Activated CD8-positive, alpha-beta T cell treated with anti-CD3 and anti-CD28 coated beads for 36 hours (primary cell): Measurements from ENCODE around the gene PLCH1. TPM values are rescaled to one million over a fixed set of nuclear protein-coding genes. Genes with fewer than 3 reads are reported as not detected.

Source experiments
- ATAC-seq: fragments of 200-7000 bp; cut with Tn5 transposase; one replicate; pipeline ENCODE4 v1.10.0; 2021; ENCODE audit warnings: mild to moderate bottlenecking, moderate library complexity
- CTCF ChIA-PET: fragments of 350-600 bp; sonication (Branson Sonifier 250); formaldehyde crosslinking; loops from one replicate; lab custom pipeline; 2021; ENCODE audit warnings: antibody characterized with exemption; lab: Charles Lee
- POLR2A ChIA-PET: fragments of 350-600 bp; sonication (Branson Sonifier 250); formaldehyde crosslinking; loops from one replicate; lab custom pipeline; 2021; ENCODE audit warnings: antibody characterized with exemption; lab: Charles Lee
- DNase-seq: peaks from one replicate; pipeline ENCODE4 v3.0.0-alpha.2; 2020
- H3K27ac Mint-ChIP-seq: one replicate; pipeline ENCODE4 v1.8.0; 2021; ENCODE audit warnings: mild to moderate bottlenecking, mixed read lengths
- H3K27me3 Mint-ChIP-seq: one replicate; pipeline ENCODE4 v1.8.0; 2021; ENCODE audit warnings: mixed read lengths
- H3K36me3 Mint-ChIP-seq: one replicate; pipeline ENCODE4 v1.8.0; 2021; ENCODE audit warnings: low read depth, mixed read lengths
- H3K4me1 Mint-ChIP-seq: one replicate; pipeline ENCODE4 v1.8.0; 2021; ENCODE audit warnings: low read depth, mixed read lengths
- H3K4me3 Mint-ChIP-seq: one replicate; pipeline ENCODE4 v1.8.0; 2021; ENCODE audit warnings: mild to moderate bottlenecking, moderate library complexity, mixed read lengths
- H3K9me3 Mint-ChIP-seq: one replicate; pipeline ENCODE4 v1.8.0; 2021; ENCODE audit warnings: mixed read lengths
- CTCF ChIP-seq: fragments of 200-600 bp; IDR thresholded peaks from one replicate; pipeline ENCODE4 v1.8.0; 2022; ENCODE audit warnings: antibody characterized with exemption, mild to moderate bottlenecking
- intact Hi-C: fragments of 100-400 bp; cut with micrococcal nuclease; formaldehyde crosslinking; loops from one replicate; pipeline ENCODE4 v1.10.0; 2022
- total RNA-seq, 2 experiments: library from RNA; stranded (reverse); gene quantifications; one replicate each; pipeline ENCODE4 v1.2.3, GENCODE V29; 2021

The PLCH1 gene
- total RNA-seq, 2 experiments from 2014 or later: 0.20 to 0.32 TPM

- H3K36me3 Mint-ChIP-seq: no peaks in the 10 kb centered on the region
- no peak for TF ChIP-seq CTCF
- no peak for ATAC-seq
- no peak overlapping the region for H3K27ac Mint-ChIP-seq
- ChIA-PET POLR2A (no interaction called here), CTCF (no interaction called here)
- no peaks in the 10 kb centered on the region for H3K9me3 Mint-ChIP-seq
- H3K4me1 Mint-ChIP-seq: no peaks in the 10 kb centered on the region
- intact Hi-C loops: no loop called here
- DNase-seq: no peak
- H3K27me3 Mint-ChIP-seq: peaks cover 1% of the 10 kb centered on the region
- H3K4me3 Mint-ChIP-seq: no peak overlapping the region
Observed at GRCh38 chr3:155596615-155597014, 148.3 kb downstream of the PLCH1 start.

GRCh38 chr3:155595371-155595770 lies 149.5 kb downstream of the PLCH1 start:
- no peaks in the 10 kb centered on the region for H3K9me3 Mint-ChIP-seq

GRCh38 chr3:155594526-155595187 lies 150.2 kb downstream of the PLCH1 start:
- intact Hi-C loops: no loop called here
- DNase-seq: no peak
- H3K4me3 Mint-ChIP-seq: no peak overlapping the region
- POLR2A ChIA-PET: no interaction called here
- CTCF ChIA-PET: no interaction called here
- no peaks in the 10 kb centered on the region for H3K36me3 Mint-ChIP-seq
- no peaks in the 10 kb centered on the region for H3K9me3 Mint-ChIP-seq
- H3K27ac Mint-ChIP-seq: no peak overlapping the region
- TF ChIP-seq CTCF: no peak
- no peaks in the 10 kb centered on the region for H3K4me1 Mint-ChIP-seq
- H3K27me3 Mint-ChIP-seq: peaks cover 1% of the 10 kb centered on the region
- ATAC-seq: no peak

More at GRCh38 chr3:155595371-155595770, 149.5 kb downstream of the PLCH1 start:
- Mint-ChIP-seq H3K4me3 (no peak overlapping the region), H3K27me3 (peaks cover 1% of the 10 kb centered on the region), H3K27ac (no peak overlapping the region), H3K36me3 (no peaks in the 10 kb centered on the region), H3K4me1 (no peaks in the 10 kb centered on the region)
- ChIA-PET POLR2A (no interaction called here), CTCF (no interaction called here)
- no peak for DNase-seq
- no peak for ATAC-seq
- TF ChIP-seq CTCF: no peak
- intact Hi-C loops: no loop called here

GRCh38 chr3:155587581-155587980 lies 157.3 kb downstream of the PLCH1 start:
- intact Hi-C loops: no loop called here
- ChIA-PET POLR2A (no interaction called here), CTCF (no interaction called here)
- H3K4me3 Mint-ChIP-seq: no peak overlapping the region
- H3K36me3 Mint-ChIP-seq: no peaks in the 10 kb centered on the region
- H3K27me3 Mint-ChIP-seq: no peaks in the 10 kb centered on the region
- ATAC-seq (no peak), DNase-seq (no peak)
- no peaks in the 10 kb centered on the region for H3K4me1 Mint-ChIP-seq
- TF ChIP-seq CTCF: no peak
- no peaks in the 10 kb centered on the region for H3K9me3 Mint-ChIP-seq
- H3K27ac Mint-ChIP-seq: no peak overlapping the region

GRCh38 chr3:155585384-155585783 lies 159.5 kb downstream of the PLCH1 start:
- H3K36me3 Mint-ChIP-seq: no peaks in the 10 kb centered on the region
- H3K4me1 Mint-ChIP-seq: no peaks in the 10 kb centered on the region
- ATAC-seq (no peak), DNase-seq (no peak)
- H3K27ac Mint-ChIP-seq: no peak overlapping the region
- H3K27me3 Mint-ChIP-seq: peaks cover 6% of the 10 kb centered on the region
- TF ChIP-seq CTCF: no peak
- no peak overlapping the region for H3K4me3 Mint-ChIP-seq
- ChIA-PET CTCF (no interaction called here), POLR2A (no interaction called here)
- no peaks in the 10 kb centered on the region for H3K9me3 Mint-ChIP-seq
- intact Hi-C loops: no loop called here
